Endothelial cell of umbilical vein (primary cell): ENCODE data around the gene CDKN1A. TPM values are rescaled to one million over a fixed set of nuclear protein-coding genes. Genes with fewer than 3 reads are reported as not detected.

Experiments used
- BruUV-seq: library from RNA; stranded (reverse); fragments of 400-500 nt; replicated peaks from 2 replicates; lab custom pipeline; 2021; lab: Mats Ljungman, UMichigan
- CTCF ChIA-PET: fragments of 300-600, 350-600 bp; sonication (Branson Sonifier 250); formaldehyde crosslinking; loops from one replicate; lab custom pipeline; 2021; ENCODE audit warnings: antibody characterized with exemption, inconsistent platforms; lab: Charles Lee
- POLR2A ChIA-PET: fragments of 300-600, 350-600 bp; sonication (Branson Sonifier 250); formaldehyde crosslinking; loops from one replicate; lab custom pipeline; 2021; ENCODE audit warnings: antibody characterized with exemption, inconsistent platforms; lab: Charles Lee
- DNase-seq: peaks from one replicate; pipeline ENCODE4 v3.0.0-alpha.2; 2011; ENCODE audit warnings: low read depth, low spot score
- FAIRE-seq: peaks from 2 replicates; lab custom pipeline; 2011; peaks lifted over from hg19 to GRCh38; lab: Jason Lieb, UNC
- H2AFZ ChIP-seq: 2 replicates; pipeline ENCODE4 v1.6.0; 2012; ENCODE audit warnings: low read depth, low read length, control low read depth, inconsistent platforms
- H3K27ac ChIP-seq: 2 replicates; pipeline ENCODE4 v1.5.1; 2011; ENCODE audit warnings: low read depth, mild to moderate bottlenecking, control low read depth, low read length, moderate library complexity; ENCODE audit not compliant: insufficient read depth
- H3K27me3 ChIP-seq, 2 experiments: 2 replicates each; pipeline versions ENCODE4 v1.6.0 to v1.6.1; 2011; ENCODE audit warnings: low read length in 2 of 2, mixed read lengths in 1 of 2; ENCODE audit not compliant: control insufficient read depth in 2 of 2, insufficient read depth in 2 of 2
- H3K36me3 ChIP-seq, 2 experiments: 2 replicates in 1 of 2; 3 replicates in 1 of 2; pipeline ENCODE4 v1.5.1; 2011; ENCODE audit warnings: low read length in 2 of 2, mild to moderate bottlenecking in 1 of 2, moderate library complexity in 1 of 2; ENCODE audit not compliant: control insufficient read depth in 2 of 2, insufficient read depth in 2 of 2; ENCODE audit errors: extremely low read depth in 1 of 2
- H3K4me1 ChIP-seq: 3 replicates; pipeline ENCODE4 v1.5.1; 2011; ENCODE audit warnings: mild to moderate bottlenecking, low read length; ENCODE audit not compliant: control insufficient read depth, insufficient read depth; ENCODE audit errors: extremely low read depth
- H3K4me2 ChIP-seq: 2 replicates; pipeline ENCODE4 v1.6.1; 2011; ENCODE audit warnings: low read length, control low read depth, mixed read lengths; ENCODE audit not compliant: insufficient read depth
- H3K4me3 ChIP-seq, 3 experiments: fragments of 200-600 bp in 1 of 3; sonication (generic), shearing (Covaris generic) in 1 of 3; replicated peaks in 1 of 3; 2 replicates each; pipeline ENCODE4 v1.5.1; 2011 to 2016; ENCODE audit warnings: control low read depth in 3 of 3, low read length in 3 of 3, mild to moderate bottlenecking in 2 of 3, inconsistent platforms in 1 of 3, low read depth in 1 of 3, moderate library complexity in 1 of 3; ENCODE audit not compliant: insufficient read depth in 1 of 3
- H3K79me2 ChIP-seq: 2 replicates; pipeline ENCODE4 v1.6.0; 2012; ENCODE audit warnings: low read length, inconsistent platforms; ENCODE audit not compliant: control insufficient read depth, insufficient read depth
- H3K9ac ChIP-seq: replicated peaks from 2 replicates; pipeline ENCODE3; 2011; ENCODE audit warnings: low read length, control low read depth; ENCODE audit not compliant: insufficient read depth; ENCODE audit errors: extremely low read depth
- H3K9me1 ChIP-seq: replicated peaks from 3 replicates; pipeline ENCODE4 v1.6.0; 2011; ENCODE audit warnings: mild to moderate bottlenecking, low read length; ENCODE audit not compliant: control insufficient read depth, insufficient read depth; ENCODE audit errors: extremely low read depth
- H3K9me3 ChIP-seq: replicated peaks from 2 replicates; pipeline ENCODE4 v1.5.1; 2012; ENCODE audit warnings: low read length, inconsistent platforms; ENCODE audit not compliant: control insufficient read depth, insufficient read depth
- H4K20me1 ChIP-seq: replicated peaks from 2 replicates; pipeline ENCODE3; 2011; ENCODE audit warnings: mild to moderate bottlenecking, low read length; ENCODE audit not compliant: control insufficient read depth, insufficient read depth; ENCODE audit errors: extremely low read depth
- CTCF ChIP-seq, 2 donors: IDR thresholded peaks; 1 replicate in 1 of 2; 2 replicates in 1 of 2; pipeline ENCODE4 v1.5.1; 2011; ENCODE audit warnings: low read length in 2 of 2, mild to moderate bottlenecking in 2 of 2, moderate library complexity in 2 of 2, control low read depth in 1 of 2, inconsistent platforms in 1 of 2, low read depth in 1 of 2; ENCODE audit not compliant: insufficient read depth in 1 of 2; ENCODE audit errors: extremely low read depth in 1 of 2
- EZH2 ChIP-seq: IDR thresholded peaks from 2 replicates; pipeline ENCODE4 v1.6.1; 2012; ENCODE audit warnings: borderline replicate concordance, low read depth, mild to moderate bottlenecking, moderate library complexity, low read length, inconsistent platforms; ENCODE audit not compliant: severe bottlenecking
- FOS ChIP-seq: IDR thresholded peaks from 2 replicates; pipeline ENCODE4 v1.6.1; 2011; ENCODE audit warnings: mild to moderate bottlenecking, low read length, moderate library complexity, borderline replicate concordance; ENCODE audit not compliant: insufficient read depth
- GATA2 ChIP-seq: IDR thresholded peaks from 2 replicates; pipeline ENCODE4 v1.7.0; 2011; ENCODE audit warnings: low read depth, mild to moderate bottlenecking, moderate library complexity, mixed read lengths, low read length; ENCODE audit not compliant: insufficient read length, insufficient read depth
- JUN ChIP-seq: IDR thresholded peaks from 2 replicates; pipeline ENCODE4 v1.6.1; 2011; ENCODE audit warnings: borderline replicate concordance, low read depth; ENCODE audit not compliant: insufficient read length, insufficient read depth
- MYC ChIP-seq: IDR thresholded peaks from one replicate; pipeline ENCODE4 v1.6.1; 2011; ENCODE audit warnings: mild to moderate bottlenecking, low read depth, low read length
- POLR2A ChIP-seq: IDR thresholded peaks from 2 replicates; pipeline ENCODE4 v1.6.1; 2012; ENCODE audit warnings: low read depth, mild to moderate bottlenecking, control low read depth, low read length
- POLR2AphosphoS5 ChIP-seq: IDR thresholded peaks from 2 replicates; pipeline ENCODE4 v1.6.1; 2012; ENCODE audit warnings: low read depth, mild to moderate bottlenecking, control low read depth, low read length, moderate library complexity; ENCODE audit not compliant: insufficient read depth
- dilution Hi-C: fragments of 300-500 bp; cut with MboI; formaldehyde crosslinking; loops from one replicate; pipeline ENCODE4 v1.15.0; 2019; ENCODE audit warnings: low sequenced_read_pairs; ENCODE audit not compliant: extremely low pct_ligation_motif_present
- intact Hi-C: fragments of 100-400 bp; cut with micrococcal nuclease; formaldehyde crosslinking; loops from one replicate; pipeline ENCODE4 v1.10.0; 2022
- polyA plus RNA-seq, 4 experiments: library from polyadenylated mRNA; depleted of rRNA in 3 of 4; stranded (reverse) in 3 of 4; unstranded in 1 of 4; fragments of >200 nt; gene quantifications; 2 replicates each; pipeline versions ENCODE4 v1.2.1 to v1.2.3, GENCODE V29; 2011 to 2012; ENCODE audit warnings: missing spikeins in 1 of 4
- total RNA-seq: library from RNA; stranded (reverse); gene quantifications from 2 replicates; pipeline ENCODE4 v1.2.3, GENCODE V29; 2021
- TF ChIP-seq, protein P1 (sequence below): IDR thresholded peaks from 2 replicates; pipeline ENCODE4 v1.6.1; 2011; ENCODE audit not compliant: insufficient read depth, insufficient read length

CDKN1A gene
- total and polyA plus RNA-seq, 2 donors (not counting 3 experiments of a cell fraction or from before 2014, with no cell fraction given), result 170 to 238 TPM

DNA sequence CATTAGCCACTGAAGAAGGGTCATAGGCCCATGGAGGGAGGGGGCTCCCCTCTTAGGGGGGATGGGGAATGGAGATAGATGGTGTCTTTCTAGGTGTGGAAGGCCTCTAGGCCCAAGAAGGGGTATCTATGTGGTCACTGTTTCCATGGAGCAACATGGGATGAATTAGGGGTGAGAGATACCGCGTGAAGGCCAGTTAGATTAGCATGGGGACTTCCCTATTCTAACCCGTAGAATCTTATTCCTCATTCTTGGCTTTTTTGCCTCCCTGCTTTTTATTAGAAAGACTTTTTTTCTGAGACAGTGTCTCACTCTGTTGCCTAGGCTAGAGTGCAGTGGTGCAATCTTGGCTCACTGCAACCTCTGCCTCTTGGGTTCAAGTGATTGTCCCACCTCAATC is 22.3 kb downstream of the CDKN1A start:
- Histone ChIP-seq H3K4me3 (no peak overlapping the region), H3K4me2 (no peak overlapping the region), H3K9me3 (no peaks in the 10 kb centered on the region), H3K79me2 (no peaks in the 10 kb centered on the region), H3K9me1 (no peaks in the 10 kb centered on the region), H3K27ac (no peak overlapping the region), H3K36me3 (no peaks in the 10 kb centered on the region), H2AFZ (no peak overlapping the region), H3K9ac (no peak overlapping the region), H3K4me1 (no peaks in the 10 kb centered on the region), H3K27me3 (no peaks in the 10 kb centered on the region), H4K20me1 (no peaks in the 10 kb centered on the region)
- ChIA-PET POLR2A (no interaction called here), CTCF (interaction anchor here (0.9 to 2.0 kb wide), 2 partner anchors 24 to 58 kb away, joined by 4 to 5 read pairs; no protein-coding TSS in a partner anchor)
- intact Hi-C loops, result no loop called here
- BruUV-seq, result no TSS peak
- no peak for DNase-seq
- dilution Hi-C loops, result no loop called here
- TF ChIP-seq MYC, result no peak
- TF ChIP-seq FOS, result no peak
- TF ChIP-seq POLR2AphosphoS5, result no peak
- no peak for TF ChIP-seq CTCF (IDR thresholded peaks at IDR 0.05; ENCODE audit: extremely low read depth in 1 of 2, insufficient read depth in 1 of 2, low read depth in 1 of 2, low read length in 2 of 2)
- TF ChIP-seq JUN, result no peak
- no peak for TF ChIP-seq GATA2
- no peak for TF ChIP-seq POLR2A
- TF ChIP-seq, protein P1, sequence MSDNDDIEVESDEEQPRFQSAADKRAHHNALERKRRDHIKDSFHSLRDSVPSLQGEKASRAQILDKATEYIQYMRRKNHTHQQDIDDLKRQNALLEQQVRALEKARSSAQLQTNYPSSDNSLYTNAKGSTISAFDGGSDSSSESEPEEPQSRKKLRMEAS, result no peak
- no peak for TF ChIP-seq EZH2
- no peak for FAIRE-seq
